ENCODE data around the gene GRIK4. TPM values are rescaled to one million over a fixed set of nuclear protein-coding genes. Genes with fewer than 3 reads are reported as not detected.
A peak's percentile ranks its signal among the peaks of the same experiment; 100 is the strongest.

GRIK4 gene
- total and polyA plus RNA-seq, 9 of the 15 experiments (the other 6 are each of a cell fraction or from before 2014, with no cell fraction given): not detected

- TF ChIP-seq ZBTB40 (IDR thresholded peaks at IDR 0.05) (peak; percentile 42; the same call in 1 of the 2 replicates), ZBTB40 (CRISPR knock-in tag; IDR thresholded peaks at IDR 0.05) (no peak)
These were observed 45.5 kb upstream of the GRIK4 start (continued) for GRCh38 chr11:120465921-120466534.

Measured in K562 (cell line).